ENCODE data around the gene LEFTY1.
A peak's percentile ranks its signal among the peaks of the same experiment; 100 is the strongest.

Gene LEFTY1

DNA sequence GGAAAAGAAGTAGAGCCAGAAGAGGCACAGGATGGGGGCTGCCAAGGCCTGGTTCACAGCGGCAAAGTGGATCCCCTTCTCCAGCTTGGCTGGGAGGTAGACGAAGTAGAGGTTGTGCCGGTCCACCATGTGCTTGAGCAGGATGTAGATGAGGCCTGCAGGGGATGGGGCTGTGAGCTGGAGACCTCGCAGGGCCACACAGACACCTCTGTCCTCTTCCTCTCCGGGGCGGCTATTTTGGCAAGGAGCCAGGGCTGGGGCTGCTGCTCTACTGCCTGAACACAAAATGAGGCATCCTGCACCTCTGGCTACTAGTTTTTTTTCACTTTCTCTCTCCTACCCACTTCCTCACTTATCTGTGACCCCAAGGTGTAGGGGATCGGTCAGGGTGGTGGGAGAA lies 39.0 kb downstream of the LEFTY1 start:
- no peak for DNase-seq (ENCODE audit: insufficient read length)
- TF ChIP-seq TAF1 (IDR thresholded peaks at IDR 0.05; ENCODE audit: borderline replicate concordance, low read depth, low read length) (no peak), POLR2A (IDR thresholded peaks at IDR 0.05; ENCODE audit: low read depth, low read length) (no peak), POLR2AphosphoS5 (IDR thresholded peaks at IDR 0.05; ENCODE audit: low read depth, low read length) (no peak)
- no peak for FAIRE-seq

DNA sequence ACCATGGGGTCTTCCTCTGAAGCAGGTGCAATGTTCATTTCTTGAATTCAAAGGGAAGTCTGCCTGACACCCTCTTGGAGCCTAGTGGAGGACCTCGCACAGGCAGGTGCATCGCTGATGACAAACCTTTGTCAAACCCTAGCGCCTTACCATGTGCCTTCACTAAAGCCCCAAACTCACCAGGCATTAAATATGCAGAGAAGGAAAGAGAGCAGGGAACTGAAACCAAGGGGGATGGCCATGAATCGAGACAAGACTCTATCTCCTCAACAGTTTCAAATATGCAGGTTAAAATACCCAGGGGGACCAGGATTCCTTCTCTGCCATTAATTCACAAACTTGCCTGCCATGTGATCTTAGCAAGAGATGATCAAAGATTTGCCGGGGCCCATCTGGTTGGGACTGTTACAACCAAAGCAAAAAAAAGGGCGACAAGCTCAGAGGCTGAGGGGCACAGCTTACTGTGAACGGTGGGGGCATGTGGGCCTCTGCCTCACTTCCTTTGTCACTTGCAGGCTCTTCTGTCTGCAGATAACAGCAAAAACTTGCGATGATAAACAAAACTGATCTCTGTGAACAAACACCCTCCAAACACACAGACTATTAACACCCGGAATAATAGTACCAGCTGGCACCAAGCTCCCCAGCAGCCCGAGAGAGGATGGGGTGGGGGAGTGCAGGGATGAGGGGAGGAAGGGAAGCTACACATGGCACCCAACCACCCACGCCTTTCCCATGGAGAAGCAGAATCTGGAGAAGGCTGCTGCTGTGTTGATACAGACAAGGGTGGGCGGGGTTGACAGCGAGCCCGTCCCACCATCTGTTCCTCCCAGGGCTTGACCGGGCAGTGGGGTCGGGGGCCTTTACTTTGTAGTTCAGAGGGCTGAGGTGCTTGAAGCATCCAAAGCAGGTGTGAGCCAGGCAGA lies 40.7 kb downstream of the LEFTY1 start:
- no peak for TF ChIP-seq POLR2A (IDR thresholded peaks at IDR 0.05; ENCODE audit: low read depth, low read length)
- TF ChIP-seq TAF1 (IDR thresholded peaks at IDR 0.05; ENCODE audit: borderline replicate concordance, low read depth, low read length) = 0 out of 2 replicates have a peak, but pooled peaks have one; percentile 29
- no peak for TF ChIP-seq POLR2AphosphoS5 (IDR thresholded peaks at IDR 0.05; ENCODE audit: low read depth, low read length)
- FAIRE-seq (peak; percentile 70), DNase-seq (ENCODE audit: insufficient read length) (peak; percentile 41)

DNA sequence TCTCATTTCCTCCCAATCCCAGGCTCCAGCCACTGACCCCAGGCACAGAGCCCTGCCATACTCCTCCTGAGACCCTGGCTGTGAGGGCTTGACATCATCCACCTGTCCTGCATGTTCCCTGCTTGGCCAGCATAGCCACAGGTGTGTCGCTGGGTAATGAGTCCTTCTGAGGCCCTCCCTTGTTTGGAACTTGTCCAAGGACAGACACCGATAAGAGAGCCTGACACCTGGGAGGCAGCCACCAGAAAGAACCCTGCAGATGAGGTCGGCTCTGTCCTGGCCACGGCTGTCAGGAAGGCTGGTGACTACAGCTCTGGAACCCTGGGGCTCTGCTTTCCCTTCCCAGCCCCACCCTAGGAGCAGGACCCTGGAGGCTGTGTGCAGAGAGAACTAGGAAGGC lies 41.3 kb downstream of the LEFTY1 start:
- no peak for DNase-seq (ENCODE audit: insufficient read length)
- no peak for FAIRE-seq
- no peak for TF ChIP-seq POLR2A (IDR thresholded peaks at IDR 0.05; ENCODE audit: low read depth, low read length)
- no peak for TF ChIP-seq POLR2AphosphoS5 (IDR thresholded peaks at IDR 0.05; ENCODE audit: low read depth, low read length)
- no peak for TF ChIP-seq TAF1 (IDR thresholded peaks at IDR 0.05; ENCODE audit: borderline replicate concordance, low read depth, low read length)

DNA sequence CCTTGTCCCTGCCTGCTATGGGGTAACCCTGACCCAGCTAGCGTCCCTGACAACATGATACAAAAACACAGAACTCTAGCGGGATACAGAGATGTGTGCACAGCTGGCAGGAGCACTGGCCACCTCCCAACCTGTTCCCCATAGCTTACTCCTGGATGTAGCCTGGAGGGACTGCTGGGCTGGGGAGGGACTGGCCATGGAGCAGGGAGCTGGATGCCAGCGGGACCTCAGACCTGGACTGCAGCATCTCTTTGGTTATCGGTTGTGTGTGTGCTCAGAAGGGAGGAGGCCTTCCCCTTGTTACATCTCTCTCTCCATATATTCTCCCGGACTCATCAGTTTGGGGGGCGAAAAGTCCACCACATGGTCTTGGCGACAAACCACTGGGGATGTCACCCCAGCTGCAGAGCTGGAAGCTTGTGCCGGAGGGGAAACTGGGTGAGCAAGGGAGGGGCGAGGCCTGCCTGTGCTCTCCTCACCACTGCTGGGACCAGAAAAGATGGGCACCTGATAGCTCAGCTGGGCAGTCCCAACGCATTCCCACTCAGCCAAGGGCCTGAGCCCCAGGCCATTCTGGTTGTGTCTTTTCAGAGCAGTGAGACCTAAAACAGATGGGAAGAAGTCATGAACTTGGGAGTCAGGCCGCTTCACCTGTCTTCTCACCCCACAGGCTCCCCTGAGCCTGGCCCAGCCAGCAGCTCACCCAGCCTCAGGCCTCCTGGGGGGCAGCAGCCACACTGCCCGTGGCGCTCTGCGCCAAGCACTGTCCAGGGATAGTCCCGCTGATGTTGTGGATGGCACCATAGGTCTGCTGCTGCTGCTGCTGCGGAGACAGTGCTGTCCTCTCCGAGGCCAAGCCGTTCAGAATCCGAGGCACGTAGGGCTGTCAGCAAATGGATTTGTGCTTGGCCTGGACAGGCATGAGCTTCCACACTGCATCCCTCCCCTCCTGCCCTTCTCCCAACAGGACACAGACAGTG lies 42.3 kb downstream of the LEFTY1 start:
- TF ChIP-seq POLR2AphosphoS5 (IDR thresholded peaks at IDR 0.05; ENCODE audit: low read depth, low read length) = no peak
- TF ChIP-seq POLR2A (IDR thresholded peaks at IDR 0.05; ENCODE audit: low read depth, low read length) = no peak
- TF ChIP-seq TAF1 (IDR thresholded peaks at IDR 0.05; ENCODE audit: borderline replicate concordance, low read depth, low read length) = no peak
- FAIRE-seq (no peak), DNase-seq (ENCODE audit: insufficient read length) (no peak)

- FAIRE-seq = no peak
Observed at GRCh38 chr1:225845571-225846259, 43.2 kb downstream of the LEFTY1 start.

GRCh38 chr1:225845097-225845496 lies 43.8 kb downstream of the LEFTY1 start:
- DNase-seq (ENCODE audit: insufficient read length) = no peak
- FAIRE-seq = no peak
- TF ChIP-seq POLR2AphosphoS5 (IDR thresholded peaks at IDR 0.05; ENCODE audit: low read depth, low read length) = no peak
- no peak for TF ChIP-seq TAF1 (IDR thresholded peaks at IDR 0.05; ENCODE audit: borderline replicate concordance, low read depth, low read length)
- no peak for TF ChIP-seq POLR2A (IDR thresholded peaks at IDR 0.05; ENCODE audit: low read depth, low read length)

More at GRCh38 chr1:225845571-225846259, 43.2 kb downstream of the LEFTY1 start:
- no peak for TF ChIP-seq POLR2AphosphoS5 (IDR thresholded peaks at IDR 0.05; ENCODE audit: low read depth, low read length)
- TF ChIP-seq POLR2A (IDR thresholded peaks at IDR 0.05; ENCODE audit: low read depth, low read length) = no peak
- TF ChIP-seq TAF1 (IDR thresholded peaks at IDR 0.05; ENCODE audit: borderline replicate concordance, low read depth, low read length) = no peak
- no peak for DNase-seq (ENCODE audit: insufficient read length)

GRCh38 chr1:225844236-225845061 lies 44.5 kb downstream of the LEFTY1 start:
- DNase-seq (ENCODE audit: insufficient read length) (no peak), FAIRE-seq (no peak)
- no peak for TF ChIP-seq TAF1 (IDR thresholded peaks at IDR 0.05; ENCODE audit: borderline replicate concordance, low read depth, low read length)
- no peak for TF ChIP-seq POLR2A (IDR thresholded peaks at IDR 0.05; ENCODE audit: low read depth, low read length)
- no peak for TF ChIP-seq POLR2AphosphoS5 (IDR thresholded peaks at IDR 0.05; ENCODE audit: low read depth, low read length)

DNA sequence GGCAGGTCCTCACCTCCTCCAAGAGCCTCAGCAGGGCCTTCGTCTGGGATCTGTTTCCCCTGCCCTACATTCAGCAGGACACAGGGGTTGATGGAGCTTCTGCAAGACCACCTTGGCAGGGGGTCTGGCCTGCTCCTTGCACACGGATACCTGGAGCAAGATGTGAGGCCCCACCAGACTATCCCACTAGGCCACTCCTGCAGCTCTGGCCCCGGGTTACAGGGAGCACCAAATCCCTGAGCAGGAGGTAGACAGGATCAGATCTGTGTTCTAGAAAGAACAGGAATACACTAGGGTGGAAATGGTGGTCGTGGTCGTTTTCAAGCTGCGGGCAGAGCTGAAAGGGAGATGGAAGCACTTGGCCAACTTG lies 45.5 kb downstream of the LEFTY1 start:
- DNase-seq (ENCODE audit: insufficient read length) = no peak
- TF ChIP-seq TAF1 (IDR thresholded peaks at IDR 0.05; ENCODE audit: borderline replicate concordance, low read depth, low read length) (no peak), POLR2AphosphoS5 (IDR thresholded peaks at IDR 0.05; ENCODE audit: low read depth, low read length) (no peak), POLR2A (IDR thresholded peaks at IDR 0.05; ENCODE audit: low read depth, low read length) (no peak)
- no peak for FAIRE-seq

- no peak for FAIRE-seq
- TF ChIP-seq POLR2AphosphoS5 (IDR thresholded peaks at IDR 0.05; ENCODE audit: low read depth, low read length) (no peak), POLR2A (IDR thresholded peaks at IDR 0.05; ENCODE audit: low read depth, low read length) (no peak), TAF1 (IDR thresholded peaks at IDR 0.05; ENCODE audit: borderline replicate concordance, low read depth, low read length) (no peak)
Observed at GRCh38 chr1:225842788-225843425, 46.0 kb downstream of the LEFTY1 start.

DNA sequence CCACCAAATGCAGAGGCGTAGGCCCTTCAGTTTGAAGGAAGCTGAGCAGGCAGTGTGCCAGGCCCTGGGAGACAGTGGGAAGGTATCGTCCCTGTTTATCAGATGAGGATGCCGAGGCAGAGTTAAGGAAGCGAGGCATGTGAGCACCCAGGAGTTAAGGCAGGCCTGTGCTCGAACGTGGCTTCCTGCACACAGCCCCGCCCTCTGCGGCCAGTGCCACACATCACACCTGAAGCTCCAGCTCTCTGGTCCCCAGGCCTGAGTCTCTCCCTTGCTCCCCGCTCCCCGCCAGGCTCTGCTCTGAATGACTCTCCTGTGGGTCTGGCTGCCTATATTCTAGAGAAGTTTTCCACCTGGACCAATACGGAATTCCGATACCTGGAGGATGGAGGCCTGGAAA lies 46.9 kb downstream of the LEFTY1 start:
- TF ChIP-seq TAF1 (IDR thresholded peaks at IDR 0.05; ENCODE audit: borderline replicate concordance, low read depth, low read length) = no peak
- no peak for TF ChIP-seq POLR2AphosphoS5 (IDR thresholded peaks at IDR 0.05; ENCODE audit: low read depth, low read length)
- 0 out of 2 replicates have a peak, but pooled peaks have one; percentile 15 for TF ChIP-seq POLR2A (IDR thresholded peaks at IDR 0.05; ENCODE audit: low read depth, low read length)
- FAIRE-seq (no peak), DNase-seq (ENCODE audit: insufficient read length) (no peak)

More at GRCh38 chr1:225842788-225843425, 46.0 kb downstream of the LEFTY1 start:
- DNase-seq (ENCODE audit: insufficient read length) = no peak

Measured in GM12892 (cell line).